ENCODE data around the gene SLC18A3.
A peak's percentile ranks its signal among the peaks of the same experiment; 100 is the strongest.

SLC18A3 gene

DNA sequence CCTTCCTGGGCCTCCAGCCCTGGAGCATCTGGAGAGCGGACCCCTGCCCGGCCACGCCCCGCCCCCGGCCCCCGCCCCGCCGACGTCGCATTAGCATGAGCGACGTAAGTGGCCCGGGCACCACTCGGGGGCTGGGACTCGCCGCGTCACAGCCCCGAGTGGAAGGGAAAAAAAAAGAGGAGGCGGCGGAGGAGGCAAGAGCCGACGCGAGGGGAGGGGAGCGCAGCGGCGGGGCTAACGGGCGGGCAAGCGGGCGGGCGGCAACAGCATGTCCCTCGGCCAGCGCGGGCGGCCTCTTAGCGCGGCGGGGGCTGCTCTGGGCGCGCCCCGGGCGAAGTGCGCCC is at the start of gene SLC18A3:
SLC18A3 (plus strand) TSS at position 197 of the 344 bp plus-strand sequence. CDS start 431 bp downstream, outside the sequence.
- DNase-seq = peak; percentile 42

DNA sequence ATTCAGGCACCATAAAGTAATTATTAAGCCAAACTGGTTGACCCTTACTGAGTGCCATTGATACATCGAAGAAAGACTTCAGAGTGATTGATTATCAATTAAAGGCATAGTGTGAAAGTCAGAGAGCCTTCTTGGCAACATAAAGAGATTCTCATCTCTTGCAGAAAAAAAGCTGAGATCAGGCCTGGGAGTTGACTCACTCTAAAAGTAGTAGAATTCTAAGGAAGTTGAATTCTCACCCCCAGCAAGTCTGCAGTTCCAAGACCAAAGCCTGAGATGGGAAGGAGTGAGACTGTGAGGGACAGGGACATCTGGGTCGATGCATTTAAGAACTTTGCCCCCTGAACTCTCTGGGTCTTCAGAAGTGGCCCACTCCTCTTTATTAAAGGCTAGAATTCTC is 49.6 kb upstream of the SLC18A3 start:
- no peak for DNase-seq

DNA sequence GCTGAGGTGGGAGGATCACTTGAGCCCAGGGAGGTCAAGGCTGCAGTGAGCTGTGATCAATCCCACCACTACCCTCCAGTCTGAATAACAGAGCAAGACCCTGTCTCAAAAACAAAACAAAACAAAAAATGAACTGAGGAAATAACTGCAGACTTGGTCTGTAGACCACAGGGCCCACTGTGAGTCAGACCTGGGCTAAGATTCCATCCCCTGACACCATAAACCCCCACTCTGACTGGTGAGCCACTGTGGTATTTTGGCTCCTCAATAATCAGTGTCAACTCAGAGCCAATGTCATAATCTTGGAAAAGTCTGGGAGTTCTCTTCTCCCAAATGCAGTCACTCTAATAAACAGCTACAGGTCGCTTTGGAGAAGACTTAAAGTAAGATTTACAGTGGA is 47.2 kb upstream of the SLC18A3 start:
- DNase-seq = no peak

DNA sequence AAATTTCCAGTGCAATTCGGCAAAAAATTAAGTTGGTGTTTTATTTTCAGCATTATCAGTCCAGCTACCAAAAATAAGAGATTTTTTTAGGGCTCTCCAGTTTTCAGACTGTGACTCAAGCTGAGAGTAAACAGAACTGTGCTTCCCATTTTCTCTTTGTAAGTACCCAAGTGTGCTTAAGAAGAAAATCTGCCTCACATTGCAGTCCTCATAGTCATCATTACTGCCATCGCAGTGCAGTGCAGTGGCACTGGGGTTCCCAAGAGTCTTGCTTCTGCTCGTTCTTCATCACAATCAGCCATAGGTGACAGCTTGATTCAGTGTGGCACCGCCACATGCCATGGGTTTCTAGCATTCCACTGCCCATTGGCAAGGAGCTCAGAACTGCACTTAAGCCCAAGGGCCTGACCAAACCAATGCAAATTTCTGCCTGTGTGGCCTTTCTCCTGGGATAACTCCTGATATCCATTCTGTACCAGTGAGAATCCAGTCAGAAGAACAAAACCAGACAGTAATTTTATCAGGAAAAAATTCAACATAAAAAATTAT is 45.6 kb upstream of the SLC18A3 start:
- no peak for DNase-seq

DNA sequence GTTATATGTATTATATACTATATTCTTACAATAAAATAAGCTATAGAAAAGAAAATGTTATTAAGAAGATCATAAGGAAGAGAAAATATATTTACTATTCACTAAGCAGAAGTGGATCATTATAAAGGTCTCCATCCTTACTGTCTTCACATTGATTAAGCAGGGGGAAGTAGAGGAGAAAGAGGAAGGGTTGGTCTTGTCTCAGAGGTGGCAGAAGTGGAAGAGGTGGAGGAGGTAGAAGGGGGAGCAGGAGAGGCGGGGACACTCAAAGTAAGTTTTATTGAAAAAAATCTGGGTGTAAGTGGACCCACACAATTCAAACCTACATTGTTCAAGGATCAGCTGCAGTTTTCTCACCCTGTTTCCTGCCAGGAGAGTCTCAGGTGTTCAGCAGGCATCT is 42.3 kb upstream of the SLC18A3 start:
- no peak for DNase-seq

DNA sequence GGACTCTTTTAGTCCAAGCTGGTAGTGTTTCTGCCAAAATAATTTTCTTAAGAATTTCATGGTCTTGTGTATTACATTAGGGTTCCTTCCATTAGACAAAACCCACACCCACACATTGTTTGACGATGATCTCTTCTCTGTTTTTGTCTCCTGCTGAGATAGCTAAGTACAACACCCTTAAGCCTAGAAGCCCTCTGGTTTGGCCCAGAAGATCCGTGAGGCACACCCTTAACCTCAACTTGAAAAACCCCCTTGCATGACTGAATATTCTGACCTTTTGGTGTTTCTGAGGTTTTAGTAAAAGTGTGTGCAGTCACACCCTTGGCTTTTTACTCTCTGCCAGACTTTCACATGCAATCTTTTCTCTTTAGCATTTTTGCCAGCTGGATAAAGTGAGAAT is 41.9 kb upstream of the SLC18A3 start:
- DNase-seq = no peak

DNA sequence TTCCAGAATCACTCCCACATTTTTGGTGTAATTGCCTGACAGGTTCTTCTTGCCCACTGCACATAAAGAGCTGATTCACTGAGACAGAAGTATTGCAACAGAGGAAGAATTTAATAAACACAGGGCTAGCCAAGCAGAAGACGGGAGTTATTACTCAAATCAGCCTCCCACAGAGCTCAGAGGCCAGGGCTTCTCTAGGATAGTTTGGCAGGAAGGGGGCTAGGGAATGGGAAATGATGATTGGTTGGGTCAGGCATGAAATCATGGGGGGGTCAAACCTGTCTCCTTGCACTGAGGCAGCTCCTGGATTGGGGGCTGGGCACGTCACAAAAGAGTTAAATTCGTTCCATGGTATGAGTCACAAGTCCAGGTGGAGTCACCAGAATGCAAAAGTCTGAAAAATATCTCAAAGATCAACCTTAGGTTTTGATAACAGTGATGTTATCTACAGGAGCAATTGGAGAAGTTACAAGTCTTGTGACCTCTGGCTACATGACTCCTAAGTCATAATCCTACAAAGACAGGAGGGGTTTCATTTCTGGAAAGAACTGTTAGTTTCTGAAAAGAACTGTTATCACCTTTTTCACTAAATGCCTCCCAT is 41.0 kb upstream of the SLC18A3 start:
- no peak for DNase-seq

DNA sequence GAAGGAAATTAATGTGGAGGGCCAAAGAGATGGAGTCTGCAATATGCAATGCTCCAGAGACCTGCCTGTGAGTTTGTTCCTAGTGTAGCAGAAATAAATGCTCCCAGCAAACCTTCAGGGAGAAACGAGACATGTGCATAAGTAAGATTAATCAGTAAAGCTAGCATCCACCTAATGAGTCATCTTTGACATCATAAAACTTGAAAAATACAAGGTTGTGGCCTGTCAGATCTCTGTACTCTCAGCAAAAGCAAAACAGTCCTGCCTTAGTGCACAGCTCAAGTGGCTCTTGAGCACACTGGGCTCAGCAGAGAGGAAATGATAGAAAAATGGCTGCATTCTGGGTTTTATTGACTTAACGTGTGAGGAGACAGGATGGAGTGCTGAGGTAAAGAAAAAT is 38.7 kb upstream of the SLC18A3 start:
- no peak for DNase-seq

DNA sequence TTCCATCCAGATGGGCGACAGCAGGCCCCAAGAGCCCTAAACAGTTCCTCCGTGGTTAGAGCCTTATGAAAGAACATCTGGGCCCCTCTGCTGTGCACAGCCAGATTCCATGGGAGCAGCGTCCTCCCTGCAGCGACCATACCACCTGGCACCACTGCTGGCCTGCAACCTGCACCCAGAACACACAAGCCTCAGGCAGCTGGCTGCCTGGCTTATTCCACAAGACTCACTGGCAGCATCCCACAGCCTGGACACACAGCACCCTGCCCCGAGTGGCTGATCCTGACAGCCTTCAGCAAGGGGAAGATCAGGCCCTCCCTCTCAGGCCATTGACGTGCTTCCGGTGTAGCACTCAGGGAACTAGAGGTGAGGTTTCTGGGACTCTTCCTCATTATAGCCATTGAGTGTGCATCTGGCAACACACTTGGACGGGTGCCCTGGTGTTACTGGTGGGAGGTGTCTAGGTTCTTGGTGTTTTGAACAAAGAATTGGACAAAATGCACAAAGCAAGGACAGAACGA is 37.5 kb upstream of the SLC18A3 start:
- DNase-seq = peak; percentile 53

DNA sequence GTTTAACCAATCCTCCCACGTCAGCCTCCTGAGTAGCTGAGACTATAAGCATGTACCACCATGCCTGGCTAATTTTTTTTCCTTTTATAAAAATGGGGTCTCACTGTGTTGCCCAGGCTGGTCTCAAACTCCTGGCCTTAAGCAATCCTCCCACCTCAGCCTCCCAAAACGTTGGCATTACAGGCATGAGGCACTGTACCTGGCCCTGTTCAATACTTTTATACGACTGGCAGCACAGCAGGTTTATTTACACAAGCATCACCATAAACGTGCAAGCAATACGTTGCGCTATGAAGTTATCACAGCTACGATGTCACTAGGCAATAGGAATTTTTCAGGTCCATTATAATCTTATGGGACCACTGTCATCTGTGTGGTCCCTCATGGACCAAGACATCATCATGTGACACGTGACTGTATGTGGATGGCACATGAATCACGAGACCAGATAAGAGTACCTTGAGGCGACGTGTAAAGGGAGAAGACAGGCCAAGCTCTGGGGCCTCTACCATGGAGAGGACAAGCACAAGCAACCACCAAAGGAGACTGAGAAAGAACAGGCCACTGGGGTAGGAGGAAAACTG is 34.5 kb upstream of the SLC18A3 start:
- no peak for DNase-seq

DNA sequence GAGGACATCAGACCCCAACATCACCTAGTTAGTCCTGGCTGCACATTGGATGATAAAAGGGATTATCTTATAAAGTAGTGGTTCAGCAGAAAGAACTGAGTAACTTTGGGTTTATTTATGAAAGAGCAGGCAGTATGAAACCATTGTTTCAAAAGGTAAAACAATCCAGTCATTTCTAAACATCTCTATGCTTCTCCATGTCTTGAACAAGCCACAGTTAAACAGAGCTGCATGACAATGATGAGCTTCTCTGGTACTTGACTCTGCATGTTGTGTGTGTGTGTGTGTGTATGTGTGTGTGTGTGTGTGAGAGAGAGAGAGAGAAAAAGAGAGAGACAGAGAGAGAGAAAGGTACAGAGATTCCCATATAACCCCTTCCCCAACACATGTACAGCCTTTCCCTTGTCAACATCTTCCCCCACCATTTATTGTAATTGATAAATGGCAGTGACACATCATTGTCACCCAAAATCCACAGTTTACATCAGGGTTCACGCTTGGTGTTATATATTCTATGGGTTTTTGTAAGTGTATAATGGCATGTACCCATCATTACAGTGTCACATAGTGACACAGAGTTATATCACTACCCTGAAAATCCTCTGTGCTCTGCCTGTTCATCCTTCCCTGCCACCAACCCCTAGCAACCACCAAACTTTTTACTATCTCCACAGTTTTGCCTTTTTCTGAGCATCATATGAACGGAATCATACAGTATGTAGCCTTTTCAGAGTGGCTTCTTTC is 32.8 kb upstream of the SLC18A3 start:
- no peak for DNase-seq

DNA sequence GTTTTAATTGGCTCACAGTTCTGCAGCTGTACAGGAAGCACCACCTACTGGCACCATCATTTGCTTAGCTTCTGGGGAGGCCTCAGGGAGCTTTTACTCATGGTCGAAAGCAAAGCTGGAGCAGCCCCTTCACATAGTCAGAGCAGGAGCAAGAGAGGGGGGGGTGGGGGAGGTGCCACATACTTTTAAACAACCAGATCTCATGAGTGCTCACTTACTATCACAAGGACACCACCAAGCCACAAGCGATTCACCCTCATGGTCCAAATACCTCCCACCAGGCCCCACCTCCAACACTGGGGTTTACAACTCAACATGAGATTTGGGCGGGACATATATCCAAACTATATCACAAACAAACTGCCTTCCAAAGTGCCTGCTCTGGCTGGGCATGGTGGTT is 31.7 kb upstream of the SLC18A3 start:
- no peak for DNase-seq

DNA sequence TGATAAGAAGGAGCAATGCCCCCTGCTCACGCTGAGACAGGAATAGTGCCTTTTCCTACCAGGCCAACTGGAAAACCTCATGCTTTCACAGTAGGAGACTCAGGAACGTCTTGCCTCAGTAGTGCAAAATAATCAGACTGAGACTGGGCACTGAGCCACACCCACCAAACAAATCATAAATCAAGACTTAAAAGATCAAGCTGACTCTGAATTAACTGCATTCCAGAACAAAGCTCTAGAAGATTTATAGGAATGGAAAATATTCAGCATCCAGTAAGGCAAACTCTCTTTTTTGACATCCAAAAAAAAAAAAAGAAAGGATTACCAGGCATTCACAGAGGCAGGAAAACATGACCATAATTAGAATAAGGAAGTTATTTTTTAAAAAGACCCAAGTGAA is 30.5 kb upstream of the SLC18A3 start:
- DNase-seq = no peak

DNA sequence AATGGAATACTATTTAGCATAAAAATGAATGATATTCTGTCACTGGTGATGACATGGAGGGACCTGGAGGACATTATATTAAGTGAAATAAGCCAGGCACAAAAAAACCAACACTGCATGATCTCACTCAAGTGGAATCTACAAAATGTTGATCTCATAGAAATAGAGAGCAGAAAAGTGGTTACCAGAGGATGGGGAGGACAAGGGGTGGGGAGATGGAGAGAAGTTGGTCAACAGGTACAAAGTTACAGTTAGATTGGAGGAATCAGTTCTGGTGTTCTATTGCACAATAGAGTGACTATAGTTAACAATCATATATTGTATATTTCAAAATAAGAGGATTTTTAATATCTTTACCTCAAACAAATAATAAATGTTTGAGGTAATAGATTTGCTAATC is 24.7 kb upstream of the SLC18A3 start:
- DNase-seq = no peak

DNA sequence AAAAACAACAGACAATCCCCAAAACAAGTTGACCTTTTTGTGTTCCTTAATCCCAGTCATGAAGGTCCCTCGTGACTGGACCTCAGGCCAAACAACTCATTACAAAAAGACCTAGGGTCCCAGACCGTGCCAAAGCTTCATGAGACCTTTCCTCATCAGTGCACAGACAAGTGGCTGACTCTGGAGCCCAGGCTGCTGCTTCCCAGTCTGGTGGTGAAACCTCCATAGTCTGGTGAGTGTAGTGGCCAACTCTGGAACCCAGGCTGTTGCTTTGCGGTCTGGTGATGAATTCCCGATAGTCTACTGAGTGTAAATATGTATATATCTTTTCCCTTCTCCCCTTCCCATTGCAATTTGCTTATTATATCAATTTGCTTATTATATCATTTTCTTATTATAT is 22.1 kb upstream of the SLC18A3 start:
- no peak for DNase-seq

DNA sequence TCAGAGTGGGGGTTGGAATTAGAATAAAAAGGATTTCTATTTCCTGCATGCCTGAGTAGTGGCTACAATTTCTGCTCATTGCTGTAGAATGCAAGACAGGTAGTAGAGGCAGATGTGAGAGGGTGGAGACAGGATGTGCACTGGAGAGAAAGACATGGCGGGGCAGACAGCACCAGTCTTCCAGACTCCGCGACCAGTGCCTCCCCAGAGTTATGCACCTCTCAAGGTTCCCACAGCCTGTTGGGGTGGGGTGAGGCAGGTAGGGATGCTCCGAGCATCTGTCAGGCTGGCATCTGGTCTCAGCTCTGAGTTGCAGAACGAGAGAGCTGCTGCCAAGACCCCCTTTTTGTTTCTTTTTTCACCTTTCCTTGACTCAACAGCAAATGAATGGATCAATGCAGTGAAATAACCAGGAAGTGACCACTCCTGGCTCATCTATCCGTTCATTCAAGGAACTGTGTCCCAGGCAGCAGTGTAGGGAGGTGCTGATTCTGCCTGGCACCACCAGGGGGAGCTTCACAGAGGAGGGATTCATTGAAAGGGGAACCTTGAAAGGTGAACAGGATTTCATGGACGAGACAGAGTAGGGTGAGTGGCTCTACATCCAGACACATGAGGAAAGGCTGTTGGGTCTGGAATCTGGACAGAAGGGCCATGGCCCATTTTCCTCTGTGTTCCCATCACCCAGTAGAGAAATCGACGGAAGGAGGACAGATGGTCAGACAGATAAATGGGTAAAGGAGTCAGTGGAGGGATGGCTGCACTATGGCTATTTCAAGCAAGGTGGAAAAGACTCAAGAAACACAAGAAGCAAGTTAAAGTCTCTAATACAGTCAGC is 17.2 kb upstream of the SLC18A3 start:
- DNase-seq = peak; percentile 39

DNA sequence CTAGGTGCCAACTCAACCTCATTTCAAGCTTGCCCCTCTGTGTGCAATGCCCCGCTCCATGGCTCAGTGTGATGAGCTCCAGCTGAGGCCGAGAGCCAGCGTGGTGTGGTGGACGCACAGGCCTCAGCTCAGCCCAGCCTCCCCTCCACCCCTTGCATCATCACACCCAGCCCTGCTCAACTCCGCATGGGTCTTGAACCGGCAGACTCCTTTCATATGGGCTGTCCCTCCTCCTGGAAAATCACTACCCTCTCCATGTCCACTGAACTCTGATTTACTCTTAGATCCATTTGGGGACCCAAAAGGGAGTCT is 16.6 kb upstream of the SLC18A3 start:
- no peak for DNase-seq

DNA sequence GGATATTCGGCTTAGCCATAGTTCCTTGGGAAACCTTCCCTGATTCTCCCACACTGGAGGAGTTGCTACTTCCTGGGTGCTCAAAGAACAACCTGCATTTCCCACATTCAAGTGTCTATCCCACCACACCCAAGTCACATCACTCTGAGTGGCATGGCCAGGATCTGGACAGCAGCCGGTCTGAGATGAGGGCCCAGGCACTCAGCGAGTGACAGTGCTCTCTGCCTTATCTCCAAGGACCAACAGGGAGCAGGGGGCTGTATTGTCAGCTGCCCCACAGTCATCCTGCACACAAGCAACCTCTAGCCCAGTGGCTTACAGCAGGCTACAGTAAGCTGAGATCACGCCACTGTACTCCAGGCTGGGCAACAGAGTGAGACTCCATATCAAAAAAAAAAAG is 16.1 kb upstream of the SLC18A3 start:
- no peak for DNase-seq

DNA sequence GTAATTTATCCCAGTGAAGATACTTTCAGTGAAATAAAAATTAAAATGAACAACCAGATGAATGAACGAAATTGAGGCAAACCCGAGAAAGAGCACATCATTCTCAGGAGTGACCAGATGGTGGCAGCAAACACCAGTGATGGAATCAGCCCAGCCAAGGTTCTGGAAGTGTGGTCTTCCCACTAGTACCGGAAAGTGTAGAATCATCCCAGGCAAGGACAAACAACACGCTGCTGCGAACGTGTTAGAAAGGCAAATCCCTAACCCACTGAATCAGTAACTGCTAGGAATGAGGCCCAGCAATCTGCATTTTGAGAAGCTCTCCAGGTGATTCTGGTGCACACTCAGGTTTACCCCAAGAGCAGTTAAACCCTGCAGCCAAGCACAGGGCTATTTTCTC is 15.5 kb upstream of the SLC18A3 start:
- peak; percentile 43 for DNase-seq

DNA sequence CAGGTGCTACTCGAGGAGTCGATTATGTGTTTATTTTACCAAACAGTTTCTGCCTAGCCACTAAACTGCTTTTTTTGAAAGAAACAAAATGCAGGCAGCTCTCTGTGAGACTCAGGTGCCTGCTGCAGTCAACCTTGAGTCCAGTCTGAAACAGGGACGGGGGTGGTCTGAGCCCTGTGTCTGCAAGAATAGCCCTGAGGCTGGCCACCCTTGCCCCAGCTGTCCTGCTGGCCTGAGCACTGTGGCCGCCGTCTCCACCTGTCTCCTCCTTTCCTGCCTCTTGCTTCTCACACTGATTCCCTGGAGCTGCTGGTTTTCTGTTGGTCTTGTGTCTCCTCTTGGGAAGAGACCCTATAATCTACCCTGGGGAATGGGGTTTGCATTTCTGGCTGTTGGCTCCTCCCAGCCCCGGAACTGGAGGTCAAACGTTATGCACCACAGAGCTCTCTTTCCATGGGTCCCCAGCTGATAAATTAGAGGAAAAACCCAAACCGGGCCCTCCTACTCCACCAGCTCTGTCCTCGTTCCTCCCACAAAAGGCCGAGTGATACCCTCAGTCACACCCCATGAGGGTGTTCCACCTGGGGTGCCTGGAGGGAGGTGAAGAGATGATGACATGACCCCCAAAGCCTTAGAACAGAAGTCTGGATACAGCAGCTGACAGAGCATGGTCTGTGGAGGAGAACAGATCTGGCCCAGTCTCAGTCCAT is 15.0 kb upstream of the SLC18A3 start:
- DNase-seq = no peak

DNA sequence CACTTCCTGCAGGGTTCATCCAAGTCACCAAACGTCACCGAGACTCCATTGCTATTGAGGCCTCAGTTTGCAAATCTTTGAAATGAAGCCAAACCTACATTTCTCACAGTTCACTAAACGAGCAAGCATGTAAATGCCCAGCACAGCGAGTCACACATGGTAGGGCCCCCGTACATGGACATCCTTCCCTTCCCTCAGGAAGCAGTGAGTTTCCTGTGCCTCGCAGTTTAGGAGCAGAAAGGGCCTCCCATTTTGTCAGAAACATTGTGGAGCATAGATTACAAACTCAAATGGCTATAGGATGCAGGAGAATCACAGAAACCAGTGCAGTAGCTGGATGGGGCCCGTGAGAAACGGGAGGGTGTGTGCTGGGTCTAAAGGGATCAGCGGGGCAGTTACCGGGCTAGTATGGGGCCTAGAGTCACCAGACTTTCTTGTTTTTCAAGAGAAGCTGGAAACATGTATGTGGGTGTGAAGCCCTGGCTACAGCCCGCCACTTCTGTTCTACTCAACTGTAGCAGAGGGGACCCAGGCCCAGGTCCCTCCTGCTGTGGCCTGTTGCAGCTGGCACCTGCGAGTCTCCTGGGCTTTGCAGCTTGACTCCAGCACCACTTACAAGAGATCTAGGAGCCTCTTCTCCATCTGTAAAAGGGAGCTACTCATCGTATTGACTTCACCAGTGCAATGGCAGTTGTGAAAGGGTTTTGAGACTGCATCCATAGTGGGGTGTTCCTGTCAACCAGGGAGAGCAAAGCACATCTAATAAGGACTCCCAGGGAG is 14.2 kb upstream of the SLC18A3 start:
- no peak for DNase-seq

DNA sequence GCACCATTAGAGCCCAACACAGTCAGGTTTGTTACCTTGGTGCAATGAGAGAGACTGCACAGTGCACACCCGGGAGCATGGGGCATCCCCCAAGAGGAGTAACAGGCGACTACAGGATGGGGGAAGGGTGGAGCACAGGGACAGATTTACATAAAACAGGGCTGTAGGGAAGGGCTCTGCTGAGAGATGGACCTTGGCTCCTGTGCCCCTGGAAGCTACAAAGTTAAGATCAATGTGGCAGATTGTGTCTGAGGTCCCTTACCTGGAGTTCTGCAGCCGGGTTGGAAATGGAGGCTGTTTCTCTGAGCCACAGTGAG is 13.7 kb upstream of the SLC18A3 start:
- no peak for DNase-seq

Data from NCI-H2171 treated with DMSO at 0.1 percent for 48 hours (cell line).